ENCODE measurements around the gene HLA-DRA. TPM values are rescaled to one million over a fixed set of nuclear protein-coding genes. Genes with fewer than 3 reads are reported as not detected.
A peak's percentile ranks its signal among the peaks of the same experiment; 100 is the strongest.

HLA-DRA gene
- total RNA-seq, 1 experiment from 2014 or later: 283 TPM

DNA sequence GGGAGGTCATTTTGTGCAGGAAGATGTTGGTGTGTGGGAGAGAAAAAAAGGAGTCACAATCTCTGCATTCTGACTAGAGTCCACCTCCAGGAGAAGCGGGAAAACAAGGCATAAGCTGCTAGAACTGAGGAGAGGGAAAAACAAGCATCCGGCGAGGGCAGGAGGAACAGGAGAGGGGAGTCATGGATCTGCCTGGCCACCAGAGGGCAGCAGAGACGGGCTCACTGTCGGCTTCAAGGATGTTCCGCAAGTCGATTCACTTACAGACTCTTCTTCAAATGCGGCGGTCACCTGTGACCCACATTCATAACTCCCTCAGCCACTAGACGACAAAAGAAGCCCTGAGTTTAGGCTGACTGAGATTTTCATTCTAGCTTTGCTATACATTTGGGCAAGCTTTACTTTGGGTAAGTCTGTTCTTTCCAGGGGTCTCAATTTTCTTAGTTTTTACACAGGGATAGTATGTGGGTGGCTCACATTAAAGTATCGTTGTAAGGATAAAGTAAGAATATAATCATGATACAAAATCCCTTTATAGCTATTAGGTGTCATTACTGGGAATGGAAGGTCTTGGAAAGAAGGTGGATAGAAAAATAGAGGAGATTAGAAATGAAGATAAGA lies 26.1 kb upstream of the HLA-DRA start:
- no peaks in the 10 kb centered on the region for H3K9me3 Mint-ChIP-seq (ENCODE audit: low read depth, unreplicated experiment)
- TF ChIP-seq, protein P1, sequence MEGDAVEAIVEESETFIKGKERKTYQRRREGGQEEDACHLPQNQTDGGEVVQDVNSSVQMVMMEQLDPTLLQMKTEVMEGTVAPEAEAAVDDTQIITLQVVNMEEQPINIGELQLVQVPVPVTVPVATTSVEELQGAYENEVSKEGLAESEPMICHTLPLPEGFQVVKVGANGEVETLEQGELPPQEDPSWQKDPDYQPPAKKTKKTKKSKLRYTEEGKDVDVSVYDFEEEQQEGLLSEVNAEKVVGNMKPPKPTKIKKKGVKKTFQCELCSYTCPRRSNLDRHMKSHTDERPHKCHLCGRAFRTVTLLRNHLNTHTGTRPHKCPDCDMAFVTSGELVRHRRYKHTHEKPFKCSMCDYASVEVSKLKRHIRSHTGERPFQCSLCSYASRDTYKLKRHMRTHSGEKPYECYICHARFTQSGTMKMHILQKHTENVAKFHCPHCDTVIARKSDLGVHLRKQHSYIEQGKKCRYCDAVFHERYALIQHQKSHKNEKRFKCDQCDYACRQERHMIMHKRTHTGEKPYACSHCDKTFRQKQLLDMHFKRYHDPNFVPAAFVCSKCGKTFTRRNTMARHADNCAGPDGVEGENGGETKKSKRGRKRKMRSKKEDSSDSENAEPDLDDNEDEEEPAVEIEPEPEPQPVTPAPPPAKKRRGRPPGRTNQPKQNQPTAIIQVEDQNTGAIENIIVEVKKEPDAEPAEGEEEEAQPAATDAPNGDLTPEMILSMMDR (IDR thresholded peaks at IDR 0.05; ENCODE audit: unreplicated experiment): peak; percentile 96
- H3K4me1 Mint-ChIP-seq (ENCODE audit: low read depth, unreplicated experiment): peaks cover 21% of the 10 kb centered on the region
- H3K27me3 Mint-ChIP-seq (ENCODE audit: unreplicated experiment): peaks cover 84% of the 10 kb centered on the region
- BruUV-seq (replicated peaks): no TSS peak
- peak; percentile 94 for DNase-seq
- no peak overlapping the region for H3K4me3 Mint-ChIP-seq (ENCODE audit: low read depth, unreplicated experiment)
- intact Hi-C loops (cut with micrococcal nuclease; ENCODE audit: unreplicated experiment): loop anchor here (1.0 to 10.0 kb wide), 5 partner anchors 169 to 451 kb away; no protein-coding TSS in a partner anchor
- CTCF ChIA-PET: interaction anchor here (1.2 to 3.6 kb wide), 5 partner anchors 278 to 380 kb away, joined by 3 to 14 read pairs (median 6); no protein-coding TSS in a partner anchor
- H3K27ac Mint-ChIP-seq (ENCODE audit: unreplicated experiment): no peak overlapping the region
- no peaks in the 10 kb centered on the region for H3K36me3 Mint-ChIP-seq (ENCODE audit: insufficient read depth, unreplicated experiment)

DNA sequence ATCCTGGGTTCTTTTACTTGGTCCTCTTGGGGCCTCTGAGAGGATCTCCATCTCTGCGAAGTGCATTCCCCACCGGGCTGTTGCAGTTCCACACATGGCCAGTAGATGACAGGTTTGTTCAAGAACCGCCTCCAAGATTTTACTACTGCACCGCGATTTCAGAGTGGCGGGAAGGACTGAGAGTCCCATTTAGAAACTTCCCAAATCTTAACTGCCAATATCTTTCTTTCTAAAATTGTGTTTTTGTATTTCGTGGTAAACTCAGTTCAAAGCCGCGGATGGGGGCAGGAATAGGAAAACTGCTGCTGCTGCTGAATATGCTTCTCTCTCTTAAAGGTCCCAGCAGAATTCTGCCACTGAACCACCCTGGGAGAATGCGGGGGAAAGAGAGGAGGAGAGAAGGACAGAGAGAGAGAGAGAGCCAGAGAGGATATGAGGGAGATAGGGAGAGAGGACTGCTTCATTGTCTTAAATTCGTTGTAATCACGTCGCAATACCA lies 24.1 kb upstream of the HLA-DRA start:
- Mint-ChIP-seq H3K4me3 (ENCODE audit: low read depth, unreplicated experiment) (no peak overlapping the region), H3K27ac (ENCODE audit: unreplicated experiment) (no peak overlapping the region), H3K27me3 (ENCODE audit: unreplicated experiment) (peaks cover 93% of the 10 kb centered on the region), H3K9me3 (ENCODE audit: low read depth, unreplicated experiment) (no peaks in the 10 kb centered on the region), H3K4me1 (ENCODE audit: low read depth, unreplicated experiment) (peaks cover 21% of the 10 kb centered on the region), H3K36me3 (ENCODE audit: insufficient read depth, unreplicated experiment) (no peaks in the 10 kb centered on the region)
- no TSS peak for BruUV-seq (replicated peaks)
- TF ChIP-seq, protein P1 (IDR thresholded peaks at IDR 0.05; ENCODE audit: unreplicated experiment): peak; percentile 100
- DNase-seq: peak; percentile 87
- intact Hi-C loops (cut with micrococcal nuclease; ENCODE audit: unreplicated experiment): loop anchor here (10.0 kb wide), 1 partner anchor 449 kb away; no protein-coding TSS in a partner anchor
- CTCF ChIA-PET: interaction anchor here (0.6 to 3.6 kb wide), 3 partner anchors 285 to 385 kb away, joined by 7 to 14 read pairs (median 13); no protein-coding TSS in a partner anchor

DNA sequence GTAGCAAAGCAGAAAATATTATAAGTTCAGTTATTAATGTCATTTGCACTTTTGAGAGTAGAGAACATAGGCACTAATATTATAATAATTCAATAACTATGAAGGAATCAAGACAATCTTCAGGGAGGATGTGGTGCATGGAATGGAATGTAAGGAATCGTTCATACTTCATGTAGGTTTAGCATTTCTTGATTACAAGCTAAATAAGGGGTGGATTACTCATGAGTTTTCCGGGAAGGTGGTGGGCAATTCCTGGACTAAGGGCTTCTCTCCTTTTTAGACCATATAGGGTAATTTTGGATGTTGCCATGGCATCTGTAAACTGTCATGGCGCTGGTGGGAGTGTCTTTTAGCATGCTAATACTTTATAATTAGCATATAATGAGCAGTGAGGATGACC lies 23.7 kb upstream of the HLA-DRA start:
- CTCF ChIA-PET: interaction anchor here (0.6 to 3.6 kb wide), 2 partner anchors 370 to 384 kb away, joined by 7 to 13 read pairs; no protein-coding TSS in a partner anchor
- intact Hi-C loops (cut with micrococcal nuclease; ENCODE audit: unreplicated experiment): loop anchor here (10.0 kb wide), 1 partner anchor 449 kb away; no protein-coding TSS in a partner anchor
- H3K4me3 Mint-ChIP-seq (ENCODE audit: low read depth, unreplicated experiment): no peak overlapping the region
- no peaks in the 10 kb centered on the region for H3K9me3 Mint-ChIP-seq (ENCODE audit: low read depth, unreplicated experiment)
- H3K4me1 Mint-ChIP-seq (ENCODE audit: low read depth, unreplicated experiment): peaks cover 21% of the 10 kb centered on the region
- DNase-seq: no peak
- no TSS peak for BruUV-seq (replicated peaks)
- no peak overlapping the region for H3K27ac Mint-ChIP-seq (ENCODE audit: unreplicated experiment)
- H3K27me3 Mint-ChIP-seq (ENCODE audit: unreplicated experiment): peaks cover 93% of the 10 kb centered on the region
- no peaks in the 10 kb centered on the region for H3K36me3 Mint-ChIP-seq (ENCODE audit: insufficient read depth, unreplicated experiment)
- TF ChIP-seq, protein P1 (IDR thresholded peaks at IDR 0.05; ENCODE audit: unreplicated experiment): no peak

DNA sequence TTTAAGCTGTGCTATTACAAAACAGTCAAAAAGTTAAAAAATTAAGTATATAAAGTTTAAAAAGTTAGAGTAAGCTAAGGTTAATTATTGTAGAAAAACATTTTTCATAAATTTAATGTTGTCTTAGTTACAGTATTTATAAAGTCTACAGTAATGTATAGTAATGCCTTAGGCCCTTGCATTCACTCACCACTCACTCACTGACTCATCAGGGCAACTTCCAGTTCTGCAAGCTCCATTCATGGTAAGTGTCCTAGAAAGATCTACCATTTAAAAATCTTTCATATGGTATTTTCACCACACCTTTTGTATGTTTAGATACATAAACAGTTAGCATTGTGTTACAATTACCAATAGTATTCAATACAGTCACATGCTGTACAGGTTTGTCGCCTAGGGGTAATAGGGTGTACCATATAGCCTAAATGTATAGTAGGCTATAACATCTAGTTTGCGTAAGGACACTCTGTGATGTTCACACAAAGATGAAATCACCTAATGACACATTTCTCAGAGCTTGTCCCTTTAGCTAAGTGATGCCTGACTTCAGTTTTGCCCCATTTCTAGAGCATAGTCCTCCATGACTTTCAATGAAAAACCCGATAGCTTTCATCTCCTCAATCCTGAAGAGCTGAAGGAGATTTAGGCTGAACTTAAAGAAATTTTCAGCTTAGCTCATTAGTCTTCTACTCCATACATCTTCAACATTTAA lies 14.9 kb upstream of the HLA-DRA start:
- Mint-ChIP-seq H3K9me3 (ENCODE audit: low read depth, unreplicated experiment) (no peaks in the 10 kb centered on the region), H3K4me3 (ENCODE audit: low read depth, unreplicated experiment) (no peak overlapping the region), H3K27ac (ENCODE audit: unreplicated experiment) (no peak overlapping the region), H3K4me1 (ENCODE audit: low read depth, unreplicated experiment) (no peaks in the 10 kb centered on the region), H3K27me3 (ENCODE audit: unreplicated experiment) (peaks cover 65% of the 10 kb centered on the region), H3K36me3 (ENCODE audit: insufficient read depth, unreplicated experiment) (no peaks in the 10 kb centered on the region)
- CTCF ChIA-PET: interaction anchor here (0.6 kb wide), 1 partner anchor 213 kb away, joined by 3 read pairs; the partner anchor contains the start of gene HLA-DQA1
- no TSS peak for BruUV-seq (replicated peaks)
- intact Hi-C loops (cut with micrococcal nuclease; ENCODE audit: unreplicated experiment): no loop called here
- no peak for DNase-seq
- TF ChIP-seq, protein P1 (IDR thresholded peaks at IDR 0.05; ENCODE audit: unreplicated experiment): no peak
